SK-N-SH (cell line): ENCODE measurements around the gene POLE2. TPM values are rescaled to one million over a fixed set of nuclear protein-coding genes. Genes with fewer than 3 reads are reported as not detected.

Experiments used
- CTCF ChIA-PET: fragments of 300-600, 350-600 bp; formaldehyde crosslinking; extraction: SDS; loops from one replicate; lab custom pipeline; 2021; lab: Yijun Ruan, JAX
- POLR2A ChIA-PET: fragments of 350-600 bp; sonication (Branson Sonifier 250); formaldehyde crosslinking; extraction: SDS; loops from one replicate; lab custom pipeline; 2020; ENCODE audit warnings: antibody characterized with exemption, inconsistent platforms; lab: Yijun Ruan, JAX
- DNase-seq: peaks from one replicate; pipeline ENCODE4 v3.0.0; 2012
- H2AFZ ChIP-seq: fragments of 200-600 bp; sonication (generic); 2 replicates; pipeline ENCODE4 v1.8.1; 2016; ENCODE audit warnings: antibody characterized with exemption, mild to moderate bottlenecking, low read depth
- H3F3A ChIP-seq: fragments of 200-600 bp; sonication (generic); replicated peaks from 2 replicates; pipeline ENCODE3; 2016; ENCODE audit warnings: antibody characterized with exemption, mild to moderate bottlenecking; ENCODE audit not compliant: insufficient read depth
- H3K27ac ChIP-seq, 2 experiments: fragments of 200-500 bp in 1 of 2; fragments of 200-600 bp in 1 of 2; sonication (Bioruptor generic) in 1 of 2; sonication (generic), shearing (Covaris generic) in 1 of 2; 2 replicates each; pipeline versions ENCODE4 v1.5.1 to v1.6.1; 2014 to 2016; ENCODE audit warnings: low read depth in 2 of 2, inconsistent platforms in 1 of 2, low read length in 1 of 2, mild to moderate bottlenecking in 1 of 2, mixed read lengths in 1 of 2
- H3K27me3 ChIP-seq: fragments of 200-600 bp; sonication (generic), shearing (Covaris generic); 2 replicates; pipeline ENCODE4 v1.6.1; 2016; ENCODE audit warnings: mixed run types; ENCODE audit not compliant: insufficient read depth
- H3K36me3 ChIP-seq, 2 experiments: fragments of 200-500 bp in 1 of 2; fragments of 200-600 bp in 1 of 2; sonication (Bioruptor generic) in 1 of 2; sonication (generic) in 1 of 2; replicated peaks in 1 of 2; 2 replicates each; pipeline versions ENCODE3 to v1.5.1; 2014 to 2016; ENCODE audit warnings: low read length in 1 of 2, mild to moderate bottlenecking in 1 of 2; ENCODE audit not compliant: insufficient read depth in 2 of 2, control insufficient read depth in 1 of 2
- H3K4me1 ChIP-seq, 2 experiments: fragments of 200-500 bp in 1 of 2; fragments of 200-600 bp in 1 of 2; sonication (Bioruptor generic) in 1 of 2; sonication (generic), shearing (Covaris generic) in 1 of 2; 2 replicates each; pipeline versions ENCODE4 v1.5.1 to v1.6.1; 2014 to 2016; ENCODE audit warnings: low read depth in 1 of 2, low read length in 1 of 2, mixed run types in 1 of 2; ENCODE audit not compliant: insufficient read depth in 2 of 2, control insufficient read depth in 1 of 2
- H3K4me2 ChIP-seq: fragments of 200-600 bp; sonication (generic), shearing (Covaris generic); 2 replicates; pipeline ENCODE4 v1.6.1; 2017; ENCODE audit warnings: mixed run types
- H3K4me3 ChIP-seq, 2 experiments: fragments of 200-500 bp in 1 of 2; fragments of 200-600 bp in 1 of 2; sonication (Bioruptor generic) in 1 of 2; sonication (generic), shearing (Covaris generic) in 1 of 2; 2 replicates each; pipeline versions ENCODE4 v1.5.1 to v1.8.1; 2014 to 2016; ENCODE audit warnings: low read depth in 2 of 2, inconsistent platforms in 1 of 2, low read length in 1 of 2, mild to moderate bottlenecking in 1 of 2, mixed read lengths in 1 of 2, moderate library complexity in 1 of 2
- H3K79me2 ChIP-seq: fragments of 200-600 bp; sonication (generic); 2 replicates; pipeline ENCODE4 v1.8.1; 2017; ENCODE audit warnings: mild to moderate bottlenecking; ENCODE audit not compliant: insufficient read depth
- H3K9ac ChIP-seq: fragments of 200-600 bp; sonication (generic); 2 replicates; pipeline ENCODE4 v1.6.1; 2017; ENCODE audit warnings: mixed run types
- H3K9me2 ChIP-seq: fragments of 200-600 bp; sonication (generic); 2 replicates; pipeline ENCODE4 v1.6.1; 2017; ENCODE audit warnings: mixed run types
- H3K9me3 ChIP-seq: fragments of 200-600 bp; sonication (generic); 2 replicates; pipeline ENCODE4 v1.6.1; 2017; ENCODE audit warnings: mixed run types, mild to moderate bottlenecking, moderate library complexity
- H4K20me1 ChIP-seq: fragments of 200-600 bp; sonication (generic); 2 replicates; pipeline ENCODE4 v1.6.1; 2017; ENCODE audit warnings: mild to moderate bottlenecking, mixed run types; ENCODE audit not compliant: insufficient read depth
- ELF1 ChIP-seq: IDR thresholded peaks from 2 replicates; pipeline ENCODE4 v1.4.0; 2012
- EP300 ChIP-seq, 2 experiments: IDR thresholded peaks; 2 replicates each; pipeline versions ENCODE4 v1.4.0 to v1.6.1; 2012; ENCODE audit warnings: borderline replicate concordance in 1 of 2, low read depth in 1 of 2, low read length in 1 of 2
- EZH2phosphoT487 ChIP-seq: fragments of 200-600 bp; sonication (generic); IDR thresholded peaks from 2 replicates; pipeline ENCODE4 v1.6.1; 2017; ENCODE audit warnings: low read depth, mixed run types, mild to moderate bottlenecking, antibody characterized with exemption, moderate library complexity, borderline replicate concordance
- FOSL2 ChIP-seq: IDR thresholded peaks from 2 replicates; pipeline ENCODE4 v1.4.0; 2012; ENCODE audit warnings: low read depth, mild to moderate bottlenecking, moderate library complexity, borderline replicate concordance
- FOXJ3 ChIP-seq: sonication (generic); formaldehyde crosslinking; IDR thresholded peaks from 2 replicates; pipeline ENCODE4 v1.5.1; 2020; ENCODE audit warnings: mild to moderate bottlenecking, missing genetic modification reagents
- FOXM1 ChIP-seq: IDR thresholded peaks from 2 replicates; pipeline ENCODE4 v1.4.0; 2012; ENCODE audit warnings: low read depth, mild to moderate bottlenecking
- GABPA ChIP-seq: IDR thresholded peaks from 2 replicates; pipeline ENCODE4 v1.4.0; 2012; ENCODE audit warnings: low read depth, mild to moderate bottlenecking
- MXI1 ChIP-seq: IDR thresholded peaks from 2 replicates; pipeline ENCODE4 v1.6.1; 2012; ENCODE audit warnings: mild to moderate bottlenecking, low read depth, low read length, improper control_type of control experiment
- NFIC ChIP-seq: IDR thresholded peaks from 2 replicates; pipeline ENCODE4 v1.4.0; 2012; ENCODE audit warnings: borderline replicate concordance
- POLR2AphosphoS5 ChIP-seq: IDR thresholded peaks from 2 replicates; pipeline ENCODE4 v1.6.1; 2012; ENCODE audit warnings: low read depth, low read length
- RAD21 ChIP-seq: IDR thresholded peaks from 2 replicates; pipeline ENCODE4 v1.6.1; 2012; ENCODE audit warnings: mild to moderate bottlenecking, low read length
- RCOR1 ChIP-seq: fragments of 150-350 bp; IDR thresholded peaks from 2 replicates; pipeline ENCODE4 v1.6.1; 2017; ENCODE audit warnings: antibody characterized with exemption, low read length
- RXRA ChIP-seq: IDR thresholded peaks from 2 replicates; pipeline ENCODE4 v1.4.0; 2012; ENCODE audit warnings: low read depth, mild to moderate bottlenecking, borderline replicate concordance
- SIN3A ChIP-seq: IDR thresholded peaks from 2 replicates; pipeline ENCODE4 v1.6.1; 2012; ENCODE audit warnings: low read depth, mild to moderate bottlenecking, low read length, moderate library complexity, borderline replicate concordance
- SMC3 ChIP-seq: IDR thresholded peaks from 2 replicates; pipeline ENCODE4 v1.6.1; 2012; ENCODE audit warnings: low read depth, low read length, improper control_type of control experiment
- TCF12 ChIP-seq: IDR thresholded peaks from 2 replicates; pipeline ENCODE4 v1.4.0; 2012
- ZBTB33 ChIP-seq: IDR thresholded peaks from 2 replicates; pipeline ENCODE4 v1.4.0; 2012; ENCODE audit warnings: low read depth, borderline replicate concordance
- WGBS: methylation state at CpG from one replicate; pipeline ENCODE4 v1.1.6; 2017; ENCODE audit warnings: low lambda C conversion rate; 5-methylcytosine and 5-hydroxymethylcytosine counted together
- polyA plus RNA-seq, 3 experiments: library from polyadenylated mRNA; depleted of rRNA; stranded (reverse); fragments of >200 nt; gene quantifications; 2 replicates each; pipeline ENCODE4 v1.2.3, GENCODE V29; 2012
- TF ChIP-seq, protein P1 (sequence below): IDR thresholded peaks from 2 replicates; pipeline ENCODE4 v1.4.0; 2012; ENCODE audit warnings: low read depth, borderline replicate concordance
- TF ChIP-seq, protein P2 (sequence below): IDR thresholded peaks from 2 replicates; pipeline ENCODE4 v1.4.0; 2012; ENCODE audit warnings: low read depth
- TF ChIP-seq, protein P3 (sequence below): IDR thresholded peaks from 2 replicates; pipeline ENCODE4; 2012
- TF ChIP-seq, protein P4 (sequence below): fragments of 150-350 bp; IDR thresholded peaks from 2 replicates; pipeline ENCODE4 v1.6.1; 2016; ENCODE audit warnings: mild to moderate bottlenecking, low read depth, low read length

Gene POLE2
- polyA plus RNA-seq, 1 of the 3 experiments (the other 2 are of a cell fraction) = 8.5 TPM

- Histone ChIP-seq H3K4me2 (no peak overlapping the region), H3K27me3 (no peaks in the 10 kb centered on the region), H3F3A (peaks cover 38% of the 10 kb centered on the region), H3K27ac (no peak overlapping the region), H3K79me2 (peaks cover 52% of the 10 kb centered on the region), H4K20me1 (peaks cover 14% of the 10 kb centered on the region), H3K4me3 (no peak overlapping the region), H3K4me1 (peaks cover 4 to 16% of the 10 kb centered on the region in 2 experiments), H3K9ac (no peak overlapping the region), H2AFZ (no peak overlapping the region), H3K36me3 (peaks cover 16 to 34% of the 10 kb centered on the region in 2 experiments), H3K9me2 (no peaks in the 10 kb centered on the region), H3K9me3 (no peaks in the 10 kb centered on the region)
- 95% methylated on average over 6 of the region's 6 CpGs for WGBS
- ChIA-PET CTCF (interaction anchor here (1.5 kb wide), 1 partner anchor 29 kb away, joined by 6 read pairs; no protein-coding TSS in a partner anchor), POLR2A (no interaction called here)
- TF ChIP-seq, protein P1, sequence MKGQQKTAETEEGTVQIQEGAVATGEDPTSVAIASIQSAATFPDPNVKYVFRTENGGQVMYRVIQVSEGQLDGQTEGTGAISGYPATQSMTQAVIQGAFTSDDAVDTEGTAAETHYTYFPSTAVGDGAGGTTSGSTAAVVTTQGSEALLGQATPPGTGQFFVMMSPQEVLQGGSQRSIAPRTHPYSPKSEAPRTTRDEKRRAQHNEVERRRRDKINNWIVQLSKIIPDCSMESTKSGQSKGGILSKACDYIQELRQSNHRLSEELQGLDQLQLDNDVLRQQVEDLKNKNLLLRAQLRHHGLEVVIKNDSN = no peak
- no peak for TF ChIP-seq GABPA
- TF ChIP-seq POLR2AphosphoS5 = no peak
- no peak for TF ChIP-seq FOXM1
- TF ChIP-seq, protein P2, sequence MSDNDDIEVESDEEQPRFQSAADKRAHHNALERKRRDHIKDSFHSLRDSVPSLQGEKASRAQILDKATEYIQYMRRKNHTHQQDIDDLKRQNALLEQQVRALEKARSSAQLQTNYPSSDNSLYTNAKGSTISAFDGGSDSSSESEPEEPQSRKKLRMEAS = no peak
- TF ChIP-seq TCF12 = no peak
- TF ChIP-seq, protein P3, sequence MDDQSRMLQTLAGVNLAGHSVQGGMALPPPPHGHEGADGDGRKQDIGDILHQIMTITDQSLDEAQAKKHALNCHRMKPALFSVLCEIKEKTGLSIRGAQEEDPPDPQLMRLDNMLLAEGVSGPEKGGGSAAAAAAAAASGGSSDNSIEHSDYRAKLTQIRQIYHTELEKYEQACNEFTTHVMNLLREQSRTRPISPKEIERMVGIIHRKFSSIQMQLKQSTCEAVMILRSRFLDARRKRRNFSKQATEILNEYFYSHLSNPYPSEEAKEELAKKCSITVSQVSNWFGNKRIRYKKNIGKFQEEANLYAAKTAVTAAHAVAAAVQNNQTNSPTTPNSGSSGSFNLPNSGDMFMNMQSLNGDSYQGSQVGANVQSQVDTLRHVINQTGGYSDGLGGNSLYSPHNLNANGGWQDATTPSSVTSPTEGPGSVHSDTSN = no peak
- TF ChIP-seq RAD21 = no peak
- TF ChIP-seq SMC3 = no peak
- no peak for TF ChIP-seq MXI1
- no peak for TF ChIP-seq RCOR1
- no peak for TF ChIP-seq EZH2phosphoT487
- TF ChIP-seq FOXJ3 = no peak
- no peak for DNase-seq
These were observed 72.2 kb downstream of the POLE2 start for GRCh38 chr14:49615776-49616175.

- H3K4me3 ChIP-seq = no peak overlapping the region
- H2AFZ ChIP-seq = no peak overlapping the region
- no peaks in the 10 kb centered on the region for H3K9me2 ChIP-seq
- no peaks in the 10 kb centered on the region for H3K27me3 ChIP-seq
- H3K36me3 ChIP-seq = peaks cover 16 to 33% of the 10 kb centered on the region in 2 experiments
- H3K79me2 ChIP-seq = peaks cover 42% of the 10 kb centered on the region
- H3K4me1 ChIP-seq = peaks cover under 1 to 16% of the 10 kb centered on the region in 2 experiments
- H3K4me2 ChIP-seq = no peak overlapping the region
- 84% methylated on average over 2 of the region's 2 CpGs for WGBS
- no peak overlapping the region for H3K9ac ChIP-seq
- no peak for DNase-seq
- no peak overlapping the region for H3K27ac ChIP-seq
- peaks cover 9% of the 10 kb centered on the region for H4K20me1 ChIP-seq
- CTCF ChIA-PET = interaction anchor here (1.2 to 1.5 kb wide), 2 partner anchors 16 to 27 kb away, joined by 3 to 6 read pairs; partner anchors contain the start of gene LRR1
- H3K9me3 ChIP-seq = no peaks in the 10 kb centered on the region
- H3F3A ChIP-seq = peaks cover 38% of the 10 kb centered on the region
- POLR2A ChIA-PET = no interaction called here
- TF ChIP-seq SMC3 = no peak
- no peak for TF ChIP-seq EP300 (IDR thresholded peaks at IDR 0.05; ENCODE audit: borderline replicate concordance in 1 of 2, low read depth in 1 of 2, low read length in 1 of 2)
- TF ChIP-seq MXI1 = no peak
- TF ChIP-seq FOXM1 = no peak
- no peak for TF ChIP-seq FOSL2
- no peak for TF ChIP-seq ELF1
- no peak for TF ChIP-seq NFIC
- TF ChIP-seq, protein P4, sequence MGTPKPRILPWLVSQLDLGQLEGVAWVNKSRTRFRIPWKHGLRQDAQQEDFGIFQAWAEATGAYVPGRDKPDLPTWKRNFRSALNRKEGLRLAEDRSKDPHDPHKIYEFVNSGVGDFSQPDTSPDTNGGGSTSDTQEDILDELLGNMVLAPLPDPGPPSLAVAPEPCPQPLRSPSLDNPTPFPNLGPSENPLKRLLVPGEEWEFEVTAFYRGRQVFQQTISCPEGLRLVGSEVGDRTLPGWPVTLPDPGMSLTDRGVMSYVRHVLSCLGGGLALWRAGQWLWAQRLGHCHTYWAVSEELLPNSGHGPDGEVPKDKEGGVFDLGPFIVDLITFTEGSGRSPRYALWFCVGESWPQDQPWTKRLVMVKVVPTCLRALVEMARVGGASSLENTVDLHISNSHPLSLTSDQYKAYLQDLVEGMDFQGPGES = no peak
- TF ChIP-seq, protein P1 = no peak
- TF ChIP-seq TCF12 = no peak
- no peak for TF ChIP-seq SIN3A
- TF ChIP-seq ZBTB33 = no peak
- no peak for TF ChIP-seq RXRA
- no peak for TF ChIP-seq RCOR1
These were observed 73.8 kb downstream of the POLE2 start for GRCh38 chr14:49614196-49614595.
